Fibroblast of the conjunctiva (primary cell): ENCODE results near the gene ASMTL.
"Not testable (repeated sequence)": the region's sequence is repeated elsewhere in the genome, so short reads cannot be mapped to it uniquely, and the experiment has no call there.

ENCODE experiments used
- DNase-seq: peaks from one replicate; pipeline ENCODE4 v3.0.0-alpha.2; 2010; ENCODE audit warnings: low read depth

The ASMTL gene

DNA sequence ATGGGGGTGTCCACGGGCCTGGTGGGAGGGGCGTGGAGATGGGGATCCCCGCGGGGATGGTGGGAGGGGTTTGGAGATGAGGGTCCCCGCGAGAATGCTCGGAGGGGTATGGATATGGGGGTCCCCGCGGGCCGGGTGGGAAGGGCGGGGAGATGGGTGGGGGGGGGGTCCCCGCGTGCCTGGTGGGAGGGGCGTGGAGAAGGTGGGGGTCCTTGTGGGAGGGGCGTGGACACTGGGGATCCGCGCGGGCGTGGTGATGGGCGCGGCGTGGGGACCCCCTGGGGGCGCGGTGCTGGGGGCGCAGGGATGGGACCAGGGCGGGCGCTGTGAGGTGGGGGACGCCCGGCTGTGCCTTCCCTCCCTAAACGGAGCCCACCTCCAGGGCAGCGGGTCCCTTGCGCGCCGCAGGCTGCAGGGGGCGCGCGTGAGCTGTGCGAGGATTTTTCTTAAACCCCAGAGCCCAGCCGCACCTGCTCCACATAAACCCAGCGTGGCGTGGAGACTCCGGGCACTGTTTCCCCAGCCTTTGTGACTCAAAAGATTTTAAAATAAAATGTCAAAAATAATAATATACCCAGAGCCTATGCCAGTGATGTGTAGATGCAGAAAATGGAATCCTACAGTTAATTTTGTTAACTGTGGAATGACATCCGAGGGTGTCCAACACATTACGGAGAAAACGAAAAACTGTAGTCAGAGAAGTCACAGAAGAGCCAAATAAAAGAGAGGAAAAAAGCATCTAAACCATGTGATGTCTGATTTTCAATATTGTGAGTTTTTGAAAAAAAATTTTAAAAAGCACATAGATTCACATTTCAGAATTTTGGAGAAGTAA, 1.5 kb upstream of the ASMTL start:
- peak; percentile 51 for DNase-seq

DNA sequence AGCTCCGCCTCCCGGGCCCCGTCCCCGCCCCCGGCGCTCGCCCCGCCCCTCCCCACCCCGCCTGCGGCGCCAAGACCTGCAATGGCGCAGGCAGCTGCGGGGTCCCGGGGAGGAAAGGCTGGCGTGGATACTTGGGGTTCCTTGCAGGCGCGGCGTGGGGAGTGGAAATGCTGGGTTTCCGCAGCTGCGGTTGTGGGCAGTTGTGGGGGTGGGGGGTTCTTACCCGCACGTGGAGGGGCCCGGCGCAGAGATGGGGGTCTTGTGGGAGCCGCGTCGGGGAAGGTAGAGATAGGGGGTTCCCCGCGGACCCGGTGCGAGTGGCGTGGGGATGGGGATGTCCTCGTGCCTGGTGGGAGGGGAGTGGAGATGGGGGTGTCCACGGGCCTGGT, 680 bp upstream of the ASMTL start:
- no peak for DNase-seq

DNA sequence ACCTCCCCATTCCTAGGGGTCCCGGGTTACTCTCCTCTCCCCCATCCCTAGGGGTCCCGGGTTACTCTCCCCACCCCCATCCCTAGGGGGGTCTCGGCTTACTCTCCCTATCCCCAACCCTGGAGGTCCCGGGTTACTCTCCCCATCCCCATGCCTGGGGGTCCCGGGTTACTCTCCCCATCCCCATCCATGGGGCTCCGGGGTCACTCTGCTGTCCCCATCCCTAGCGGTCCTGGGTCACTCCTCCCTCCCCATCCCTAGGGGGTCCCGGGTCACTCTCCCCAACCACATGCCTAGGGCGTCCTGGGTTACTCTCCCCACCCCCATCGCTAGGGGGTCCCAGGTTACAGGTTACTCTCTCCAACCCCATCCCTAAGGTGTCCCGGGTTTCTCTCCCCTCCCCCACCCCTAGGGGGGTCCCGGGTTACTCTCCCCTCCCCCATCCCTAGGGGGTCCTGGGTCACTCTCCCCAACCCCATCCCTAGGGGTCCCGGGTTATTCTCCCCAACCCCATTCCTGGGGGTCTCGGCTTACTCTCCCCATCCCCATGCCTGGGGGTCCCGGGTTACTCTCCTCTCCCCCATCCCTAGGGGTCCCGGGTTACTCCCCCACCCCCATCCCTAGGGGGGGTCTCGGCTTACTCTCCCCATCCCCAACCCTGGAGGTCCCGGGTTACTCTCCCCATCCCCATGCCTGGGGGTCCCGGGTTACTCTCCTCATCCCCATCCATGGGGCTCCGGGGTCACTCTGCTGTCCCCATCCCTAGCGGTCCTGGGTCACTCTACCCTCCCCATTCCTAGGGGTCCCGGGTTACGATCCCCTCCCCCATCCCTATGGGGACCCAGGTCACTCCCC, 821 bp downstream of the ASMTL start:
- no peak for DNase-seq

DNA sequence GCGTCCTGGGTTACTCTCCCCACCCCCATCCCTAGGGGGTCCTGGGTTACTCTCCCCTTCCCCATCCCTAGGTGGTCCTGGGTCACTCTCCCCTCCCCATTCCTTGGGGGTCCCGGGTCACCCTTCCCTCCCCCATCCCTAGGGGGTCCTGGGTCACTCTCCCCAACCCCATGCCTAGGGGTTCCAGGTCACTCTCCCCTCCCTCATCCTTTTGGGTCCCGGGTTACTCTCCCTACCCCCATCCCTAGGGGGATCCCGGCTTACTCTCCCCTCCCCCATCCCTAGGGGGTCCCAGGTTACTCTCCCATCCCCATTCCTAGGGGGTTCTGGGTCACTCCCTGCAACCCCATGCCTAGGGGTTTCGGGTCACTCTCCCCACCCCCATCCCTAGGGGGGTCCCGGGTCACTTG, 1.5 kb downstream of the ASMTL start:
- no peak for DNase-seq

DNA sequence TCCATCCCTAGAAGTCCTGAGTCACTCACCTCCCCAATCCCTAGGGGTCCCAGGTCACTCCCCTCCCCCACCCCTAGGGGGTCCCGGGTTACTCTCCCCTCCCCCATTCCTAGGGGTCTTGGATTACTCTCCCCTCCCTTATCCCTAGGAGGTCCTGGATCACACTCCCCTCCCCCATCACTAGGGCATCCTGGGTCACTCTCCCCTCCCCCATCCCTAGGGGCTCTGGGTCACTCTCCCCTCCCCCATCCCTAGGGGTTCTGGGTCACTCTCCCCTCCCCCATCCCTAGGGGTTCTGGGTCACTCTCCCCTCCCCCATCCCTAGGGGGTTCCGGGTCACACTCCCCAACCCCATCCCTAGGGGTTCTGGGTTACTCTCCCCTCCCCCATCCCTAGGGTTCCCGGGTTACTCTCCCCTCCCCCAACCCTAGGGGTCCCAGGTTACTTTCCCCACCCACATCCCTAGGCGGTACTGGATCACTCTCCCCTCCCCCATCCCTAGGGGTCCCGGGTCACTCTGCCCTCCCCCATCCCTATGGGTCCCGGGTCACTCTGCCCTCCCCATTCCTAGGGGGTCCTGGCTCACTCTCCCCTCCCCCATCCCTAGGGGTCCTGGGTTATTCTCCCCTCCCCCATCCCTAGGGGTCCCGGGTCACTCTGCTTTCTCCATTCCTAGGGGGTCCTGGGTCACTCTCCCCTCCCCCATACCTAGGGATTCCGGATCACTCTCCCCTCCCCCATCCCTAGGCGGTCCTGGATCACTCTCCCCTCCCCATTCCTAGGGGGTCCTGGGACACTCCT, 2.1 kb downstream of the ASMTL start:
- no peak for DNase-seq

DNA sequence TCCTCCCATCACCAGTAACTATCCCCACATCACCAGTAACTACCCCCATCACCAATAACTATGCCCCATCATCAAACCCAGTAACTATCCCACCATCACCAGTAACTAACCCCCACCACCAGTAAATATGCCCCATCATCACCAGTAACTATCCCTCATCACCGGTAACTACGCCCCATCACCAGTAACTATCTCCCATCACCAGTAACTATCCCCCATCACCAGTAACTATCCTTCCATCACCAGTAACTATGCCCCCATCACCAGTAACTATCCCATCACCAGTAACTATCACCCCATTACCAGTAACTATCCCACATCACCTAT, 2.9 kb downstream of the ASMTL start:
- no peak for DNase-seq

DNA sequence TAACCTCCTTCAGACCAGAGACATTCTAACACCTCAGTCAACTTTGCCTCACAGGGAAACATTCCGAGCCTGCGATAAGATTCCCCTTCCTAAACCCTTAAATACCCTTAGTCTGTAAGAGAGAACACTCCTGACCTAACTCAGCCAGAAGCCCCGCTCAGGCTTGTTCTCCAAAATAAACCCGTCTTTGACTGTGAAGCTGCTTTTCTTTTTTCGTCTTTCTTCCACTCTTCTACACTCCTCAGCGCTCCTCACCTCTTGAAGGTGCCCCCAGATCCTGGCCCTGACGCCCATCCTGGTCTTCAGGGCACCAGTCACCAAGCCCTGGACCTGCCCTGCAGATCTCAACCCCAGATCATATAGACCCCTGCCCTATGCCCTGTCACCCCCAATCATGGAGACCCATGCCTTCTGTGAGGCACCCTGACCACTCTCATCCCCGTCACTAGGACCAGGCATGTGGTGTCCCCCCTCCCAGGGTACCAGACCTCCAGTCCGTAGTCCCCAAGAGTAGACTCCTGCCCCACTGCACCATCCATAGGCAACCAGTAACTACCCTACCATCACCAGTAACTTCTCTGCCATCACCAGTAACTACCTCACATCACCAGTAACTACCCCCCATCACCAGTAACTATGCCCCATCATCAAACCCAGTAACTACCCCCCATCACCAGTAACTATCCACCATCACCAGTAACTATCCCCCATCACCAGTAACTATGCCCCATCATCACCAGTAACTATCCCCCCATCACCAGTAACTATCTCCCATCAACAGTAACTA, 3.5 kb downstream of the ASMTL start:
- DNase-seq: no peak

DNA sequence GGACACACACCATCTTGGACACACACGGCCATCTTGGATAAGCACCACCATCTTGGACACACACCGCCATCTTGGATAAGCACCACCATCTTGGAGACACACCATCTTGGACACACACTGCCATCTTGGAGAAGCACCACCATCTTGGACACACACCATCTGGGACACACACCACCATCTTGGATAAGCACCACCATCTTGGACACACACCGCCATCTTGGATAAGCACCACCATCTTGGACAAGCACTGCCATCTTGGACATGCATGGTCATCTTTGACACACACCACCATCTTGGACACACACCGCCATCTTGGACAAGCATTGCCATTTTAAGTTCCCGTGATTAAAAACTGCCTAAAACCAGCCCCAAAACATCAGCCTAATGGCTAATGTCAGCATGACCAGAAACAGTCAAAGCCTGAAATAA, 4.1 kb downstream of the ASMTL start:
- not testable (repeated sequence) for DNase-seq

DNA sequence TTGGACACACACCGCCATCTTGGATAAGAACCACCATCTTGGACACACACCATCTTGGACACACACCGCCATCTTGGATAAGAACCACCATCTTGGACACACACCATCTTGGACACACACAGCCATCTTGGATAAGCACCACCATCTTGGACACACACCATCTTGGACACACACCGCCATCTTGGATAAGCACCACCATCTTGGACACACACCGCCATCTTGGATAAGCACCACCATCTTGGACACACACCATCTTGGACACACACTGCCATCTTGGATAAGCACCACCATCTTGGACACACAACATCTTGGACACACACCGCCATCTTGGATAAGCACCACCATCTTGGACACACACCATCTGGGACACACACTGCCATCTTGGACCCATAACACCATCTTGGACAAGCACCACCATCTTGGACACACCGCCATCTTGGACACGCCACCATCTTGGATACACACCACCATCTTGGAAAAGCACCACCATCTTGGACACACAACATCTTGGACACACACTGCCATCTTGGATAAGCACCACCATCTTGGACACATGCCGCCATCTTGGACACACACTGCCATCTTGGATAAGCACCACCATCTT, 4.6 kb downstream of the ASMTL start:
- DNase-seq: not testable (repeated sequence)

DNA sequence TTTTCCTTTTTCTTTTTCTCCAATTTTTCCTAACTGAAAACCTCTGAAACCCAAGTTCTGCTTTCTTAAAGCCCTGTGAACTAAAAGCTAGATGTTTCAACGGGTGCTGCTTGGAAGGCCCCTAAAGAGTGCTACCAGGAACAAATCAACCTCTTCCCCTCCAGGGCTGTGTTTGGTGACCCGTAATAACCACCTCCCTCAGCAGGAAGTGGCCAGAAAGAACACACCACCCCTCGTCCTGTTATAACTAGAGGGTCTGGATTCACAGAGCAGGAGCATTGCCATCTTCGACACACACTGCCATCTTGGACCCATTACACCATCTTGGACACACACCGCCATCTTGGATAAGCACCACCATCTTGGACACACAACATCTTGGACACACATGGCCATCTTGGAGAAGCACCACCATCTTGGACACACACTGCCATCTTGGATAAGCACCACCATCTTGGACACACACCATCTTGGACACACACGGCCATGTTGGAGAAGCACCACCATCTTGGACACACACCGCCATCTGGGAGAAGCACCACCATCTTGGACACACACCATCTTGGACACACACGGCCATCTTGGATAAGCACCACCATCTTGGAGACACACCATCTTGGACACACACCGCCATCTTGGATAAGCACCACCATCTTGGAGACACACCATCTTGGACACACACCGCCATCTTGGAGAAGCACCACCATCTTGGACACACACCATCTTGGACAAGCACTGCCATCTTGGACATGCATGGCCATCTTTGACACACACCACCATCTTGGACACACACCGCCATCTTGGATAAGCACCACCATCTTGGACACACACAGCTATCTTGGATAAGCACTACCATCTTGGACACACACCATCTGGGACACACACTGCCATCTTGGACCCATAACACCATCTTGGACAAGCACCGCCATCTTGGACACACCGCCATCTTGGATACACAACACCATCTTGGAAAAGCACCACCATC, 5.4 kb downstream of the ASMTL start:
- DNase-seq: not testable (repeated sequence)

DNA sequence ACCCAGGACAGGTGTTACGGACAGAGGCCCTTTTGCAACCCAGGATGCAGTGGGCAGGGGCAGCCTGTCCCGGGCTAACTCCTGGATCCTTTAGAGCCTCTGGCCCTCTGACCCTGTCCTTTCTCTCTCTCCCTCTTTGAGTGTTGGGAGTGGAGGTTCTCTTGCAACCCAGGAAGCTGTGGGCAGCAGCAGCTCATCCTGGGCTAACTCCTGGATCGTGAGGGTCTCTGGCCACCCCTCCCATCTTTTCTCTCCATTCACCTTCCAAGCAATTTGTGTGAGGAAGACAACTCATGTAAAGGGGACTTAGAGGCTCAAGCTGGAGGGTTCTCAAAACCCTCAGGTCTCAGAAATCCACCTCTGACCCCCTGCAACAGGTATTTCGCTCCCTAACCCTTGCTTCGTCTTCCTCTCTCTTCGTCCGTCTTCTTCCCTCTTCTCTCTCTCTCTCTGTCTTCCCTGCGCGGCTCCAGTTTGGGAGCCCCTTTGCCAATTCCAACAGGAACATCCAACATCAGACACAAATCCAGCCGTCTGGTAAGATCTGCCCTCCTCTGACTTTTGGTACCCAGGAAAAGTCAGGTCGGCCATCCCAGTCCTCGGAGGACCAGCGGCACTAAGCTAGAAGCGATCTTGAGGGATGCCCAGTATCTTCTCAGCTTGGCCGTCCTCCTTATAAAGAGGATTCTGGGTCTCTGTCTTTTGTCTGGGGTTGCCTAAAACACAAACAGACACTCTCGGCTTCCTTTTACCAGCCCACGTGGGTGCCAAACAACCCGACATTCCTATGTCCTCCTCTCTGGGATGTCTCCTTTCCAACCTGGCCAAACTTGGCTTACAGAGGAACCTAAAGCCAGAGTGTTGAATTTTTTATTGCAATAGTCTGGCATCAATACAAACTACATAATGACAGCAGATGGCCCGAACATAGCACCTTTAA, 7.9 kb downstream of the ASMTL start:
- DNase-seq: no peak

DNA sequence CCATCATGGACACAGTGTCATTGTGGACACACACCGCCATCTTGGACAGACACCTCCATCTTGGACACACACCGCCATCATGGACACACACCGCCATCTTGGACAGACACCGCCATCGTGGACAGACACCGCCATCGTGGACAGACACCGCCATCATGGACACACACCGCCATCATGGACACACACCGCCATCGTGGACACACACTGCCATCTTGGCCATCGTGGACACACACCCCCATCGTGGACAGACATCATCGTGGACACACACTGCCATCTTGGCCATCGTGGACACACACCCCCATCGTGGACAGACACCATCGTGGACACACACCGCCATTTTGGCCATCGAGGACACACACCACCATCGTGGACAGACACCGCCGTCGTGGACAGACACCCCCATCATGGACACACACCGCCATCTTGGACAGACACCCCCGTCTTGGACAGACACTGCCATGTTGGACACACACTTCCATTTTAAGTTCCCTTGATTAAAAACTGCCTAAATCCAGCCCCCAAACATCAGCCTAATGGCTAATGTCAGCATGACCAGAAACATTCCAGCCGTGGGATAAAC, 9.1 kb downstream of the ASMTL start:
- DNase-seq: no peak

DNA sequence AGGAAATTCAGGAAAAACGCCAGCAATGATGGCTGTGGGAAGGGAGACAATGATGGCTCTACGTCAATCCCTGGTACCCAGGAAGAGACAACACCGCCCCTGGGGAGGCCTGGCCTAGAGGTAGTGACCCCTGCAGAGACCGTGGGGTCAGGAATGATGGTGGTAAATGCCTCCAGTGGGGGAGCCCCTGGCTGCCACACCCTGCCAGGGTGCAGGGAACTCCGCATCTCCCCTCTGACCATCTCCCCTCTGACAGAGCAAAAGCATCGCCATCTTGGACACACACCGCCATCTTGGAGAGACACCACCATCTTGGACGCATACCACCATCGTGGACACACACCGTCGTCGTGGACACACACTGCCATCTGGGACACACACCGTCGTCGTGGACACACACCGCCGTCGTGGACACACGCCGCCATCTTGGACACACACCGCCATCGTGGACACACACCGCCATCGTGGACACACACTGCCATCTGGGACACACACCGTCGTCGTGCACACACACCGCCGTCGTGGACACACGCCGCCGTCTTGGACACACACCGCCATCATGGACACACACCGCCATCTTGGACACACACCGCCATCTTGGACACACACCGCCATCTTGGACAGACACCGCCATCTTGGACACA, 9.9 kb downstream of the ASMTL start:
- no peak for DNase-seq

DNA sequence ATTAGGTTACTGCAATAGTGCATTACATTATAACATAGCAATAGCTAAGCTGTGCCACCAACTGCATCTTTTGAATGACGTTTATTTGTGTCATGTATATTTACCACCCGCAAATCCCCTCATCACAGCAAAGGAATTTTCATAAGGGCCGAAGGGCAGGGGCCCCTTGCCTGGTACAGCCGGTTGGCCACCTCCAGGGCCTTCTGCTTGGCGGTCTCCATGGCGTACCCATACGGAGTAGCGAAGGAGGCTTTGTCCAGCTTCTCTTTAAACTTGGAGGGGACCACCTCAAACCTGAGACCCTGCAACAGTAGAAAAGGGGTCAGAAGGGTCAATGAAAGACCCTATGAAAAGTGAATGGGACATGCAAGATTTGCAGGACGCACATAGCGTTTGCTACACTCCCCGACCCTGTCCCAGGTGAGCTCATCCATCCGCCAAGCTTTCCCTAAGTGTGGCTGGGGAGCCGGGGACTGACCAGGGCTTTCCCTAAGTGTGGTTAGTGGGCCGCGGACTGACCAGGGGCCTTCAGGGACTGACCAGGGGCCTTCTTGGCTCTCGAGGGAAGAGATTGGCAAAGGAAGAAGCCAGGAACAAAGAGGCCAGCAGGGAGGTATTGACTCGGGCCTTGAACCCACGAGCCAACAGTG, 10.6 kb downstream of the ASMTL start:
- DNase-seq: no peak

DNA sequence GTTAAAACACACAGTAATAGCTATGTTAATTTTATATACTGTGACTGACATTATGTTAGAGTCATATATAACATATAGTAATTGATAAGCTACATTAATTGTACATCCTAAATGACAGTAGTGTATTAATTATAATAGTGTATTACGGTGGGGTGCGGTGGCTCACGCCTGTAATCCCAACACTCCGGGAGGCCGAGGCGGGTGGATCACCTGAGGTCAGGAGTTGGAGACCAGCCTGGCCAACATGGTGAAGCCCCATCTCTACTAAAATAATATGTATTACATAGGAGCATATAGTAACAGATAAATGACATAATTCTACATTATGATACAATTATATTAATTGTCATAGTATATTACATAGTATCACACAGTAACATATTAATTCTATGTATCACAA, 12.2 kb downstream of the ASMTL start:
- DNase-seq: no peak

DNA sequence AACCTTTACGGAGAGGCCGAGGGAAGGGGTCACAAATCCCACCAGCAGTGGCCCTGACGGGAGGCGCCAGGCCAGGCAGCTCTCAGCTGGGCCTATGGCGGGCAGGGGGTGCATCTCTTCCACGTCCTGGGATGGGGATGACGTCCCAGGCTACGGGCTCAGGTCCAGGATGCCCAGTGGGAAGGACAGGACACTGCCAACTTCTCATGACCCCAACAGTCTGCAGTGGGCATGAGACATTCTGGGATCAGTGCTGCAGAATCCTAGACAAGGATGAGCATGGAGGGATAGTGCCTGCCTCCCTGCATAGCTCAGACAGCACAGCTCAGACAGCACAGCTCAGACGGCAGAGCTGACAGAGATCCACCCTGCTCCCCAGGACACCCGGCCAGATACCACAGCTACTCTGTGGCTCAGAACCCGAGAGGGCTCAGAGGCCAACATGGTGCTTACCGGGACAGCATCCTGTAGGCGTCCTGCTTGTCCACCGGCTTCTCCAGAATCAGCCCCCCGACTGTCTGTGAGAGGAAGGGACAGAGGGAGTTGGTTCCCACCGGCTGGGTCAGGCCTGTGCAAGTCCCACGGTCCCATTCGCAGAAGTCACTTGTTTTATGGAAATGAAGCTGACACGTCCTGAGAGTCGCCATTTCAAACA, 17.3 kb downstream of the ASMTL start:
- no peak for DNase-seq

DNA sequence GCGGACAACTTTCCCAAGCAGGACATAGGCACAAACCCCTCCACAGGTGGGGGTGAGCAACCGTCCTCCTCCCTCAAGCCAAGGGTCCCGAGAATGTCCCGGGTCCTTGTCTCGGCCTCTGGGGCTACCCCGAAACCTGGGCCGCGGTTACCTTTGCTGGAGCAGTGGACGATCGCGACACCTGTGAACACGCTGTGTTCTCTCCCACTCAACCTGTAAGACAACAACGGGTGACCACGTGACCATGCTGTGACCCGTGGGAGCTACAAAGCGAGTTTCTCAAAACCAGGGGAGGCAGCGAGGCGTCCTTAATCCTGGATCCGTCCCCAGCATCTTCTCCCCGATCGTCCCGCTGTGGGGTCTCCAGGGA, 17.9 kb downstream of the ASMTL start:
- DNase-seq: no peak
